GM13977 (cell line): ENCODE results near the gene ERC2.

ENCODE experiments used
- DNase-seq: peaks from one replicate; pipeline ENCODE4 v3.0.0; 2012; ENCODE audit warnings: low spot score
- CTCF ChIP-seq: IDR thresholded peaks from 2 replicates; pipeline ENCODE4 v1.5.1; 2012; ENCODE audit warnings: mild to moderate bottlenecking, control low read depth; ENCODE audit not compliant: insufficient read depth; ENCODE audit errors: extremely low read depth, missing control alignments
- in situ Hi-C: fragments of 300-500 bp; cut with MboI; formaldehyde crosslinking; loops from one replicate; pipeline ENCODE4 v1.12.0; 2022; ENCODE audit warnings: low sequenced_read_pairs, low pct_unique_long_range_greater_than_20kb, mixed read lengths, inconsistent platforms; ENCODE audit not compliant: unreplicated experiment

The ERC2 gene

GRCh38 chr3:56012721-56013120 is 455.5 kb downstream of the ERC2 start:
- DNase-seq, result no peak
- in situ Hi-C loops, result no loop called here
- no peak for TF ChIP-seq CTCF

- no peak for DNase-seq
- in situ Hi-C loops, result no loop called here
Measured at GRCh38 chr3:56005196-56005805, 463.0 kb downstream of the ERC2 start.

GRCh38 chr3:56003129-56003528 is 465.1 kb downstream of the ERC2 start:
- TF ChIP-seq CTCF, result no peak
- no peak for DNase-seq
- in situ Hi-C loops, result no loop called here

More at GRCh38 chr3:56005196-56005805, 463.0 kb downstream of the ERC2 start:
- TF ChIP-seq CTCF, result no peak

GRCh38 chr3:56001991-56002390 is 466.3 kb downstream of the ERC2 start:
- in situ Hi-C loops, result no loop called here
- no peak for DNase-seq
- TF ChIP-seq CTCF, result no peak

GRCh38 chr3:56001537-56001936 is 466.7 kb downstream of the ERC2 start:
- TF ChIP-seq CTCF, result no peak
- no peak for DNase-seq
- in situ Hi-C loops, result no loop called here

- no peak for TF ChIP-seq CTCF
- in situ Hi-C loops, result no loop called here
- no peak for DNase-seq
Measured at GRCh38 chr3:55989366-55989765, 478.9 kb downstream of the ERC2 start.
